ENCODE data around the gene SEPTIN12. TPM values are rescaled to one million over a fixed set of nuclear protein-coding genes. Genes with fewer than 3 reads are reported as not detected.

Gene SEPTIN12
- polyA plus RNA-seq, 1 donor (not counting 4 experiments of a cell fraction or from before 2014, with no cell fraction given) = not detected

- Histone ChIP-seq H3K4me3 (ENCODE audit: control insufficient read depth in 2 of 3, extremely low read depth in 1 of 3, insufficient read depth in 2 of 3, low read depth in 1 of 3, low read length in 3 of 3) (peak overlapping the region; percentile 65 to 86 (median 70)), H4K20me1 (ENCODE audit: control insufficient read depth, extremely low read depth, insufficient read depth, low read length) (no peaks in the 10 kb centered on the region), H3K4me2 (ENCODE audit: control insufficient read depth, extremely low read depth, insufficient read depth, low read depth, low read length) (peak overlapping the region; percentile 80), H3K9me3 (ENCODE audit: control insufficient read depth, low read depth, low read length) (no peaks in the 10 kb centered on the region), H3K36me3 (ENCODE audit: control insufficient read depth in 2 of 2, extremely low read depth in 1 of 2, insufficient read depth in 2 of 2, low read length in 2 of 2) (peaks cover 14 to 15% of the 10 kb centered on the region in 2 experiments), H3K27me3 (ENCODE audit: control insufficient read depth, extremely low read depth, insufficient read depth, low read length) (peaks cover 3% of the 10 kb centered on the region), H2AFZ (ENCODE audit: control insufficient read depth, low read length) (peak overlapping the region; percentile 88), H3K9me1 (ENCODE audit: control insufficient read depth, extremely low read depth, insufficient read depth, low read length) (no peaks in the 10 kb centered on the region), H3K4me1 (ENCODE audit: control insufficient read depth, extremely low read depth, insufficient read depth, low read length) (peaks cover 5% of the 10 kb centered on the region), H3K79me2 (ENCODE audit: control insufficient read depth, insufficient read depth, low read length) (peaks cover 30% of the 10 kb centered on the region), H3K9ac (ENCODE audit: control insufficient read depth, extremely low read depth, insufficient read depth, low read length) (peak overlapping the region; percentile 84), H3K27ac (ENCODE audit: control insufficient read depth, insufficient read depth, low read length) (peak overlapping the region; percentile 37)
- dilution Hi-C loops (cut with MboI; ENCODE audit: extremely low pct_ligation_motif_present, low sequenced_read_pairs) = no loop called here
- no peak for TF ChIP-seq EZH2 (IDR thresholded peaks at IDR 0.05; ENCODE audit: low read length)
- no peak for TF ChIP-seq CTCF (optimal IDR thresholded peaks at IDR 0.05 in 1 of 3, IDR thresholded peaks at IDR 0.05 in 1 of 3, conservative IDR thresholded peaks at IDR 0.05 in 1 of 3; ENCODE audit: extremely low read depth in 1 of 3, insufficient read depth in 2 of 3, low read length in 3 of 3)
- FAIRE-seq (no peak), DNase-seq (ENCODE audit: low read depth, low spot score) (no peak)
Measured at GRCh38 chr16:4733747-4734062, 54.4 kb downstream of the SEPTIN12 start.

- Histone ChIP-seq H3K4me1 (ENCODE audit: control insufficient read depth, extremely low read depth, insufficient read depth, low read length) (peaks cover 5% of the 10 kb centered on the region), H3K9me3 (ENCODE audit: control insufficient read depth, low read depth, low read length) (no peaks in the 10 kb centered on the region), H4K20me1 (ENCODE audit: control insufficient read depth, extremely low read depth, insufficient read depth, low read length) (no peaks in the 10 kb centered on the region), H3K36me3 (ENCODE audit: control insufficient read depth in 2 of 2, extremely low read depth in 1 of 2, insufficient read depth in 2 of 2, low read length in 2 of 2) (peaks cover 14 to 18% of the 10 kb centered on the region in 2 experiments), H2AFZ (ENCODE audit: control insufficient read depth, low read length) (peak overlapping the region; percentile 88), H3K27ac (ENCODE audit: control insufficient read depth, insufficient read depth, low read length) (peak overlapping the region; percentile 37), H3K4me3 (ENCODE audit: control insufficient read depth in 2 of 3, extremely low read depth in 1 of 3, insufficient read depth in 2 of 3, low read depth in 1 of 3, low read length in 3 of 3) (peak overlapping the region; percentile 65 to 86 (median 70)), H3K9ac (ENCODE audit: control insufficient read depth, extremely low read depth, insufficient read depth, low read length) (peak overlapping the region; percentile 84), H3K27me3 (ENCODE audit: control insufficient read depth, extremely low read depth, insufficient read depth, low read length) (peaks cover 3% of the 10 kb centered on the region), H3K79me2 (ENCODE audit: control insufficient read depth, insufficient read depth, low read length) (peaks cover 31% of the 10 kb centered on the region), H3K4me2 (ENCODE audit: control insufficient read depth, extremely low read depth, insufficient read depth, low read depth, low read length) (peak overlapping the region; percentile 80), H3K9me1 (ENCODE audit: control insufficient read depth, extremely low read depth, insufficient read depth, low read length) (no peaks in the 10 kb centered on the region)
- TF ChIP-seq EZH2 (IDR thresholded peaks at IDR 0.05; ENCODE audit: low read length) = no peak
- no peak for TF ChIP-seq CTCF (optimal IDR thresholded peaks at IDR 0.05 in 1 of 3, IDR thresholded peaks at IDR 0.05 in 1 of 3, conservative IDR thresholded peaks at IDR 0.05 in 1 of 3; ENCODE audit: extremely low read depth in 1 of 3, insufficient read depth in 2 of 3, low read length in 3 of 3)
- DNase-seq (ENCODE audit: low read depth, low spot score) = no peak
- dilution Hi-C loops (cut with MboI; ENCODE audit: extremely low pct_ligation_motif_present, low sequenced_read_pairs) = no loop called here
- no peak for FAIRE-seq
Measured at GRCh38 chr16:4733211-4733742, 54.9 kb downstream of the SEPTIN12 start.

All from keratinocyte (primary cell).